GM12878 (cell line): ENCODE data around the gene TGFB1I1. TPM values are rescaled to one million over a fixed set of nuclear protein-coding genes. Genes with fewer than 3 reads are reported as not detected.

Source experiments
- ATAC-seq: fragments of 200-7000 bp; cut with Tn5 transposase; 3 replicates; pipeline ENCODE4 v1.9.1; 2020; ENCODE audit warnings: mild to moderate bottlenecking, moderate library complexity
- BruUV-seq: library from RNA; stranded (reverse); fragments of 400-500 nt; replicated peaks from 2 replicates; lab custom pipeline; 2021; lab: Mats Ljungman, UMichigan
- CTCF ChIA-PET: fragments of 300-600 bp; sonication (Branson Sonifier 250); formaldehyde crosslinking; extraction: SDS; loops from one replicate; lab custom pipeline; 2021; ENCODE audit warnings: inconsistent platforms; lab: Yijun Ruan, JAX
- POLR2A ChIA-PET: fragments of 350-600 bp; formaldehyde crosslinking; extraction: SDS; loops from one replicate; lab custom pipeline; 2021; ENCODE audit warnings: inconsistent platforms; lab: Charles Lee
- RAD21 ChIA-PET: fragments of 300-600 bp; sonication (Branson Sonifier 250); formaldehyde crosslinking; loops from one replicate; lab custom pipeline; 2023; ENCODE audit warnings: antibody characterized with exemption; ENCODE audit not compliant: unreplicated experiment; lab: Charles Lee
- SMC1A ChIA-PET: fragments of 300-600 bp; sonication (Branson Sonifier 250); formaldehyde crosslinking; loops from one replicate; lab custom pipeline; 2023; ENCODE audit not compliant: unreplicated experiment, uncharacterized antibody; lab: Charles Lee
- DNase-seq: peaks from one replicate; pipeline ENCODE4 v3.0.0-alpha.2; 2011; ENCODE audit warnings: low read depth, low spot score
- FAIRE-seq: peaks from 3 replicates; lab custom pipeline; 2011; peaks lifted over from hg19 to GRCh38; lab: Jason Lieb, UNC
- H2AFZ ChIP-seq: 2 replicates; pipeline ENCODE4 v1.6.0; 2011; ENCODE audit warnings: low read depth, low read length, control low read depth; ENCODE audit not compliant: control insufficient read depth
- H3K27ac ChIP-seq: 2 replicates; pipeline ENCODE4 v1.5.1; 2011; ENCODE audit warnings: control low read depth; ENCODE audit not compliant: control insufficient read depth, insufficient read depth
- H3K27me3 ChIP-seq, 2 experiments: replicated peaks in 1 of 2; 2 replicates each; pipeline versions ENCODE4 v1.6.0 to v1.6.1; 2011; ENCODE audit warnings: low read length in 1 of 2; ENCODE audit not compliant: control insufficient read depth in 2 of 2, insufficient read depth in 2 of 2
- H3K36me3 ChIP-seq, 2 experiments: 2 replicates each; pipeline ENCODE4 v1.5.1; 2011; ENCODE audit warnings: low read length in 1 of 2; ENCODE audit not compliant: control insufficient read depth in 2 of 2, insufficient read depth in 2 of 2
- H3K4me1 ChIP-seq: 2 replicates; pipeline ENCODE4 v1.6.1; 2011; ENCODE audit warnings: mild to moderate bottlenecking, low read length, moderate library complexity, mixed read lengths; ENCODE audit not compliant: control insufficient read depth, insufficient read depth
- H3K4me2 ChIP-seq: 2 replicates; pipeline ENCODE4 v1.6.0; 2011; ENCODE audit warnings: control low read depth; ENCODE audit not compliant: control insufficient read depth, insufficient read depth
- H3K4me3 ChIP-seq: fragments of 200-600 bp; sonication (generic); 2 replicates; pipeline ENCODE4 v1.5.1; 2016
- H3K79me2 ChIP-seq: 2 replicates; pipeline ENCODE4 v1.6.0; 2011; ENCODE audit warnings: low read length; ENCODE audit not compliant: control insufficient read depth, insufficient read depth
- H3K9ac ChIP-seq: 2 replicates; pipeline ENCODE4 v1.8.0; 2011; ENCODE audit warnings: low read length, control low read depth, mixed read lengths; ENCODE audit not compliant: control insufficient read depth, insufficient read depth
- H3K9me3 ChIP-seq: replicated peaks from 3 replicates; pipeline ENCODE4 v1.5.1; 2011; ENCODE audit warnings: mild to moderate bottlenecking, low read length; ENCODE audit not compliant: control insufficient read depth, insufficient read depth
- H4K20me1 ChIP-seq: 2 replicates; pipeline ENCODE4 v1.6.0; 2011; ENCODE audit not compliant: control insufficient read depth, insufficient read depth
- ASH2L ChIP-seq: fragments of 300-600, 200-600 bp; sonication (generic); IDR thresholded peaks from 2 replicates; pipeline ENCODE4 v1.6.1; 2017; ENCODE audit warnings: low read depth, mild to moderate bottlenecking, borderline replicate concordance
- CREB1 ChIP-seq: IDR thresholded peaks from 2 replicates; pipeline ENCODE4 v1.6.1; 2012; ENCODE audit warnings: low read depth, mild to moderate bottlenecking, inconsistent platforms
- ESRRA ChIP-seq: IDR thresholded peaks from 2 replicates; pipeline ENCODE4 v1.6.1; 2012; ENCODE audit warnings: mild to moderate bottlenecking, low read length, improper control_type of control experiment
- SMARCA5 ChIP-seq: fragments of 450-650 bp; IDR thresholded peaks from 2 replicates; pipeline ENCODE4 v1.6.1; 2017; ENCODE audit warnings: mild to moderate bottlenecking
- STAT3 ChIP-seq: IDR thresholded peaks from 2 replicates; pipeline ENCODE4 v1.6.1; 2011; ENCODE audit warnings: low read depth, low read length, improper control_type of control experiment
- WGBS: methylation state at CpG from one replicate; pipeline ENCODE4 v1.1.6; 2016; ENCODE audit warnings: low lambda C conversion rate; ENCODE audit not compliant: insufficient replicate concordance, insufficient coverage; ENCODE audit errors: missing lambda C conversion rate; 5-methylcytosine and 5-hydroxymethylcytosine counted together
- in situ Hi-C: fragments of 300-500 bp; cut with MboI; formaldehyde crosslinking; loops from 9 replicates; pipeline ENCODE4 v1.14.3; 2018; ENCODE audit warnings: mixed read lengths
- intact Hi-C: fragments of 100-400 bp; cut with micrococcal nuclease; formaldehyde crosslinking; loops from one replicate; pipeline ENCODE4 v1.14.2; 2022; ENCODE audit not compliant: unreplicated experiment
- polyA plus RNA-seq, 11 experiments: library from polyadenylated mRNA; depleted of rRNA in 4 of 11; unstranded in 6 of 11; stranded (reverse) in 5 of 11; fragments of >200 nt; fragmentation: Nextera tagmentation in 4 of 11; fragmentation: Illumina TruSeq in 1 of 11; extraction: Ambion mirVana in 4 of 11; extraction: Trizol in 1 of 11; gene quantifications; 1 replicate in 1 of 11; 2 replicates in 10 of 11; pipeline versions ENCODE4 v1.2.1 to v1.2.3, GENCODE V29; 2011 to 2016; ENCODE audit warnings: inconsistent platforms in 2 of 11, missing spikeins in 2 of 11, low read depth in 1 of 11
- total RNA-seq, 4 experiments: library from RNA; depleted of rRNA in 3 of 4; stranded (reverse); fragments of >200 nt in 3 of 4; fragmentation: Illumina TruSeq in 1 of 4; extraction: Trizol in 1 of 4; gene quantifications; 2 replicates each; pipeline versions ENCODE4 v1.2.1 to v1.2.3, GENCODE V29; 2013 to 2021
- TF ChIP-seq, protein P1 (sequence below): fragments of 450-650 bp; IDR thresholded peaks from 2 replicates; pipeline ENCODE4 v1.6.1; 2017; ENCODE audit warnings: mild to moderate bottlenecking, moderate library complexity

TGFB1I1 gene
- total and polyA plus RNA-seq, 10 of the 15 experiments (the other 5 are each of a cell fraction or from before 2014, with no cell fraction given) = 0.13 to 2.3 (median 0.41) TPM; not detected in 2

DNA sequence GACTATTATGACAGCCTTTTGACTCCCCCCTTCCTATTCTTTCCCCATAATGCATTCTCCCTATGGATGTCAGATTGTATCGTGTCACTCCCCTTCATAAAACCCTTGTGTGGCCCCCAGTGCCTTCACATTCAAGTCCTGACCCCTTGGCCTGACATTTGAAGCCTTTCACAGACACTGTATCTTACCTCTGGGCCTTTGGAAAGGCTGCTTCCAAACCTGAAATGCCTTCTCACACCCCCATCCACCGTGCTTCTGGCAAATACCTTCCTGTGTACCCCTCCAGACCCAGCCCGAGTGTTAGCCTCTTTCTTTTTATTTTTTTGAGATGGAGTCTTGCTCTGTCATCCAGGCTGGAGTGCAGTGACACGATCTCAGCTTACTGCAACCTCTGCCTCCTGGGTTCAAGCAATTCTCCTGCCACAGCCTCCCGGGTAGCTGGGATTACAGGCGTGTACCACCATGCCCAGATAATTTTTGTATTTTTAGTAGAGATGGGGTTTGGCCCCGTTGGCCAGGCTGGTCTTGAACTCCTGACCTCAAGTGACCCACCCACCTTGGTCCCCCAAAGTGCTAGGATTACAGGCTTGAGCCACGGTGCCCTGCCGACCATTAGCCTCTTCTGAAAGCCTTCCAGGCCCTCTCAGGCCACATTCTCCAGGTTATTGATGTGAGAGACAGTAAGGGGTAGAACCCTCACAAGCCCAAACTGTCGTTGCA lies 10.6 kb upstream of the TGFB1I1 start:
- H3K79me2 ChIP-seq = peaks cover 38% of the 10 kb centered on the region
- peaks cover 0 to 20% of the 10 kb centered on the region in 2 experiments; a peak in 3 of 4 replicates for H3K36me3 ChIP-seq
- no peak overlapping the region for H3K27ac ChIP-seq
- peak overlapping the region; percentile 34; the same call in 1 of the 2 replicates for H3K4me2 ChIP-seq
- H3K27me3 ChIP-seq = no peaks in the 10 kb centered on the region
- DNase-seq (no peak), ATAC-seq (no peak), FAIRE-seq (no peak)
- H2AFZ ChIP-seq = no peak overlapping the region
- H4K20me1 ChIP-seq = peaks cover 3% of the 10 kb centered on the region; the same call in 1 of the 2 replicates
- POLR2A ChIA-PET = interaction anchor here (1.0 to 4.0 kb wide), 4 partner anchors 46 to 466 kb away, joined by 4 to 20 read pairs (median 6); partner anchors contain the start of gene ZNF267
- no peaks in the 10 kb centered on the region for H3K9me3 ChIP-seq
- CTCF ChIA-PET = interaction anchor here (0.7 to 7.0 kb wide), 37 partner anchors 7 to 507 kb away, joined by 3 to 71 read pairs (median 5); partner anchors contain the start of genes PYCARD, RUSF1, TGFB1I1 and ZNF267
- in situ Hi-C loops (no loop called here), intact Hi-C loops (no loop called here)
- RAD21 ChIA-PET = interaction anchor here (0.7 to 4.0 kb wide), 13 partner anchors 16 to 507 kb away, joined by 3 to 21 read pairs (median 3); partner anchors contain the start of gene ZNF843
- H3K4me1 ChIP-seq = peaks cover 13% of the 10 kb centered on the region
- H3K4me3 ChIP-seq = no peak overlapping the region
- SMC1A ChIA-PET = interaction anchor here (0.9 to 4.1 kb wide), 13 partner anchors 10 to 508 kb away, joined by 3 to 26 read pairs (median 5); partner anchors contain the start of genes ZNF646 and ZNF668
- 83% methylated on average over 9 of the region's 10 CpGs for WGBS
- no peak overlapping the region for H3K9ac ChIP-seq
- no peak for TF ChIP-seq ESRRA
- TF ChIP-seq CREB1 = no peak
- TF ChIP-seq ASH2L = no peak
- TF ChIP-seq STAT3 = no peak
- no peak for TF ChIP-seq SMARCA5
- TF ChIP-seq, protein P1, sequence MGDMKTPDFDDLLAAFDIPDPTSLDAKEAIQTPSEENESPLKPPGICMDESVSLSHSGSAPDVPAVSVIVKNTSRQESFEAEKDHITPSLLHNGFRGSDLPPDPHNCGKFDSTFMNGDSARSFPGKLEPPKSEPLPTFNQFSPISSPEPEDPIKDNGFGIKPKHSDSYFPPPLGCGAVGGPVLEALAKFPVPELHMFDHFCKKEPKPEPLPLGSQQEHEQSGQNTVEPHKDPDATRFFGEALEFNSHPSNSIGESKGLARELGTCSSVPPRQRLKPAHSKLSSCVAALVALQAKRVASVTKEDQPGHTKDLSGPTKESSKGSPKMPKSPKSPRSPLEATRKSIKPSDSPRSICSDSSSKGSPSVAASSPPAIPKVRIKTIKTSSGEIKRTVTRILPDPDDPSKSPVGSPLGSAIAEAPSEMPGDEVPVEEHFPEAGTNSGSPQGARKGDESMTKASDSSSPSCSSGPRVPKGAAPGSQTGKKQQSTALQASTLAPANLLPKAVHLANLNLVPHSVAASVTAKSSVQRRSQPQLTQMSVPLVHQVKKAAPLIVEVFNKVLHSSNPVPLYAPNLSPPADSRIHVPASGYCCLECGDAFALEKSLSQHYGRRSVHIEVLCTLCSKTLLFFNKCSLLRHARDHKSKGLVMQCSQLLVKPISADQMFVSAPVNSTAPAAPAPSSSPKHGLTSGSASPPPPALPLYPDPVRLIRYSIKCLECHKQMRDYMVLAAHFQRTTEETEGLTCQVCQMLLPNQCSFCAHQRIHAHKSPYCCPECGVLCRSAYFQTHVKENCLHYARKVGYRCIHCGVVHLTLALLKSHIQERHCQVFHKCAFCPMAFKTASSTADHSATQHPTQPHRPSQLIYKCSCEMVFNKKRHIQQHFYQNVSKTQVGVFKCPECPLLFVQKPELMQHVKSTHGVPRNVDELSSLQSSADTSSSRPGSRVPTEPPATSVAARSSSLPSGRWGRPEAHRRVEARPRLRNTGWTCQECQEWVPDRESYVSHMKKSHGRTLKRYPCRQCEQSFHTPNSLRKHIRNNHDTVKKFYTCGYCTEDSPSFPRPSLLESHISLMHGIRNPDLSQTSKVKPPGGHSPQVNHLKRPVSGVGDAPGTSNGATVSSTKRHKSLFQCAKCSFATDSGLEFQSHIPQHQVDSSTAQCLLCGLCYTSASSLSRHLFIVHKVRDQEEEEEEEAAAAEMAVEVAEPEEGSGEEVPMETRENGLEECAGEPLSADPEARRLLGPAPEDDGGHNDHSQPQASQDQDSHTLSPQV = no peak
- TF ChIP-seq, all 136 proteins: peak for 0
- BruUV-seq = no TSS peak
